Activated CD8-positive, alpha-beta memory T cell treated with anti-CD3 and anti-CD28 coated beads, Interleukin-2, amount 50 U/mL, for 4 hours (primary cell): Measurements from ENCODE around the gene PPM1L.
"Not testable (repeated sequence)": the region's sequence is repeated elsewhere in the genome, so short reads cannot be mapped to it uniquely, and the experiment has no call there.

Source experiments
- DNase-seq: peaks from one replicate; pipeline ENCODE4 v3.0.0-alpha.2; 2020

Gene PPM1L

GRCh38 chr3:160755776-160756304, at the start of gene PPM1L:
Gene PPM1L (plus strand): TSS chr3:160756231.
- DNase-seq: peak; percentile 65

GRCh38 chr3:160707187-160707794, 48.7 kb upstream of the PPM1L start:
- no peak for DNase-seq

GRCh38 chr3:160709477-160710182, 46.4 kb upstream of the PPM1L start:
- DNase-seq: no peak

GRCh38 chr3:160713144-160713543, 42.9 kb upstream of the PPM1L start:
- DNase-seq: not testable (repeated sequence)

- DNase-seq: no peak
Observed at GRCh38 chr3:160719710-160720109, 36.3 kb upstream of the PPM1L start.

GRCh38 chr3:160720123-160720746, 35.8 kb upstream of the PPM1L start:
- DNase-seq: no peak

- DNase-seq: no peak
Observed at GRCh38 chr3:160722331-160722730, 33.7 kb upstream of the PPM1L start.

GRCh38 chr3:160725338-160725737, 30.7 kb upstream of the PPM1L start:
- DNase-seq: no peak

- no peak for DNase-seq
Observed at GRCh38 chr3:160735826-160736225, 20.2 kb upstream of the PPM1L start.

- DNase-seq: no peak
Observed at GRCh38 chr3:160738048-160738447, 18.0 kb upstream of the PPM1L start.

GRCh38 chr3:160739079-160739478, 17.0 kb upstream of the PPM1L start:
- no peak for DNase-seq

GRCh38 chr3:160746976-160747375, 9.1 kb upstream of the PPM1L start:
- DNase-seq: no peak

- no peak for DNase-seq
Observed at GRCh38 chr3:160747422-160747821, 8.6 kb upstream of the PPM1L start.

- DNase-seq: no peak
Observed at GRCh38 chr3:160748231-160748630, 7.8 kb upstream of the PPM1L start.

GRCh38 chr3:160748787-160749186, 7.2 kb upstream of the PPM1L start:
- DNase-seq: no peak

- DNase-seq: no peak
Observed at GRCh38 chr3:160753953-160754352, 2.1 kb upstream of the PPM1L start.

GRCh38 chr3:160754371-160754854, 1.6 kb upstream of the PPM1L start:
- no peak for DNase-seq

GRCh38 chr3:160754855-160755747, 930 bp upstream of the PPM1L start:
- DNase-seq: peak; percentile 91

GRCh38 chr3:160757233-160758106, 1.4 kb downstream of the PPM1L start:
- no peak for DNase-seq

GRCh38 chr3:160758929-160759577, 3.0 kb downstream of the PPM1L start:
- DNase-seq: no peak

- DNase-seq: no peak
Observed at GRCh38 chr3:160763073-160763472, 7.0 kb downstream of the PPM1L start.
